OCI-LY1 (cell line): ENCODE results near the gene TUBG1.
"Not testable (repeated sequence)": the region's sequence is repeated elsewhere in the genome, so short reads cannot be mapped to it uniquely, and the experiment has no call there.

ENCODE experiments used
- H2AFZ ChIP-seq: fragments of 200-600 bp; sonication (generic), shearing (Covaris generic); 2 replicates; pipeline ENCODE4 v1.6.0; 2014; ENCODE audit warnings: antibody characterized with exemption, mild to moderate bottlenecking, low read length
- H3F3A ChIP-seq: fragments of 200-600 bp; sonication (generic), shearing (Covaris generic); 2 replicates; pipeline ENCODE4 v1.6.0; 2014; ENCODE audit warnings: mild to moderate bottlenecking, antibody characterized with exemption, low read length, moderate library complexity; ENCODE audit not compliant: insufficient read depth
- H3K27ac ChIP-seq: fragments of 200-600 bp; sonication (generic); 2 replicates; pipeline ENCODE4 v1.5.1; 2014; ENCODE audit warnings: low read length, mixed run types, mild to moderate bottlenecking, low read depth; ENCODE audit not compliant: poor library complexity, severe bottlenecking
- H3K27me3 ChIP-seq: fragments of 200-600 bp; sonication (generic); 2 replicates; pipeline ENCODE4 v1.6.0; 2014; ENCODE audit warnings: antibody characterized with exemption, mild to moderate bottlenecking, low read length, moderate library complexity; ENCODE audit not compliant: insufficient read depth
- H3K36me3 ChIP-seq: fragments of 200-600 bp; sonication (generic); 2 replicates; pipeline ENCODE4 v1.6.1; 2014; ENCODE audit warnings: mild to moderate bottlenecking, antibody characterized with exemption, low read length, moderate library complexity, mixed read lengths; ENCODE audit not compliant: insufficient read depth
- H3K4me1 ChIP-seq: fragments of 200-600 bp; sonication (generic); 2 replicates; pipeline ENCODE4 v1.5.1; 2014; ENCODE audit warnings: mild to moderate bottlenecking, low read length, moderate library complexity; ENCODE audit not compliant: insufficient read depth, severe bottlenecking
- H3K4me2 ChIP-seq: fragments of 200-600 bp; sonication (generic), shearing (Covaris generic); 2 replicates; pipeline ENCODE4 v1.6.1; 2014; ENCODE audit warnings: low read length
- H3K4me3 ChIP-seq: fragments of 200-600 bp; sonication (generic); 2 replicates; pipeline ENCODE4 v1.5.1; 2014; ENCODE audit warnings: low read length, low read depth, mild to moderate bottlenecking, mixed read lengths; ENCODE audit not compliant: poor library complexity, severe bottlenecking
- H3K79me2 ChIP-seq: fragments of 200-600 bp; shearing (Covaris generic); 2 replicates; pipeline ENCODE4 v1.6.1; 2016; ENCODE audit warnings: mixed run types, low read length, mixed read lengths; ENCODE audit not compliant: insufficient read depth
- H3K9ac ChIP-seq: fragments of 200-600 bp; sonication (generic), shearing (Covaris generic); 2 replicates; pipeline ENCODE4 v1.6.1; 2014; ENCODE audit warnings: mild to moderate bottlenecking, low read length, mixed read lengths
- H3K9me2 ChIP-seq: fragments of 200-600 bp; sonication (generic), shearing (Covaris generic); 2 replicates; pipeline ENCODE4 v1.6.1; 2014; ENCODE audit warnings: low read depth, mild to moderate bottlenecking, low read length, mixed read lengths
- H3K9me3 ChIP-seq: fragments of 200-600 bp; shearing (Covaris generic); 2 replicates; pipeline ENCODE4 v1.6.1; 2014; ENCODE audit warnings: low read length, mixed read lengths
- H4K20me1 ChIP-seq: fragments of 200-600 bp; sonication (generic), shearing (Covaris generic); 2 replicates; pipeline ENCODE4 v1.6.0; 2016; ENCODE audit warnings: mild to moderate bottlenecking, low read length; ENCODE audit not compliant: insufficient read depth
- EZH2 ChIP-seq: fragments of 200-600 bp; sonication (generic), shearing (Covaris generic); IDR thresholded peaks from 2 replicates; pipeline ENCODE4 v1.8.0; 2017; ENCODE audit warnings: borderline replicate concordance, mixed run types, mild to moderate bottlenecking, antibody characterized with exemption, low read length, moderate library complexity, mixed read lengths
- TF ChIP-seq, protein P1 (sequence below): fragments of 200-600 bp; sonication (generic), shearing (Covaris generic); IDR thresholded peaks from 2 replicates; pipeline ENCODE4 v1.5.1; 2017; ENCODE audit warnings: mild to moderate bottlenecking, antibody characterized with exemption, low read length, moderate library complexity, mixed read lengths

The TUBG1 gene

DNA sequence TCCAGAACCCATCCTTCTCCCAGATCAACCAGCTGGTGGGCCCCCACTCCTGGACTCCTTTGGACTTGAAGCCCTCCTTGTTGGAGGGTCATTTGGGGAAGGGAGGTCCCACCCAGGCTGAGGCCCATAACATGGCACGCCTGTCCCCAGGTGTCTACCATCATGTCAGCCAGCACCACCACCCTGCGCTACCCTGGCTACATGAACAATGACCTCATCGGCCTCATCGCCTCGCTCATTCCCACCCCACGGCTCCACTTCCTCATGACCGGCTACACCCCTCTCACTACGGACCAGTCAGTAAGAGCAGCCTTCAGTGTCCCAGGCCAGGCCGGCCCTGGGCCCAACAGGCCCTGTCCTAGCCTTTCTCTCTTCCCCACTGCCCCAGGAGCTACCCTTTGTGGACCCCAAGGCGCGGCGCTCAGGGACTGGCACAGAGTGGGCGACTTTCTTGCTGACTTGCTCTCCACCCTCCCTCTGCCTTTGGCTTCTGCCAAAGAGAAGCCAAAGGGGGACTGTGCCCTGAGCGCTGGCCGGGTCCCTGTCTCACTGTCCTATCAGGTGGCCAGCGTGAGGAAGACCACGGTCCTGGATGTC is 4.3 kb downstream of the TUBG1 start:
- Histone ChIP-seq H3K27ac (no peak overlapping the region), H3K36me3 (peaks cover 45% of the 10 kb centered on the region)

DNA sequence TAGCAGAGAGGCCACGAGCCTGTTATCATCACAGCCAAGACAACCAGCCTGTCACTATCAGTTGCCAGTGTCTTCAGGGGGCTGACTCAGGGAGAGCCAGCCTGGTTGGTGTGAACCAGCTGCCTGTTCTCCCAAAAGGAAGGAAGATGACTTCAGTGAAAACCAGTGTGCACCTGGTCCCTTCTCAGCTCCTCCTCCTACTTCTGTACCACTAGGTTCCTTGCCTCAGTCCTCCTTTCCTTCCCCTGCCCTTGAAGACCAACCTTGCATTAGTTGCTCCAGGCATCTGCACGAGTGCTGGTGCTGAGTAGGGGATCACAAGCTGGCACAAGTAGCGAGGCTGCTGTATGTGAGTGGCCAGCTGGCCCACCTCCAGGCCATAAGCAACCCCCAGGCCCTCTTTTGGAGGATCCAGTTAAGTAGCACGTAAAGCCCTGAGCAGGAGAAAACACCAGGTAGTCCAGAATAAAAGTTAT is 8.5 kb downstream of the TUBG1 start:
- Histone ChIP-seq H3K79me2 (no peaks in the 10 kb centered on the region), H3K27ac (peak overlapping the region; percentile 26), H3K4me1 (peaks cover 11% of the 10 kb centered on the region), H3K9ac (no peak overlapping the region), H3F3A (no peaks in the 10 kb centered on the region), H3K4me3 (no peak overlapping the region), H4K20me1 (no peaks in the 10 kb centered on the region), H3K36me3 (peaks cover 30% of the 10 kb centered on the region), H2AFZ (no peak overlapping the region), H3K4me2 (no peak overlapping the region), H3K27me3 (no peaks in the 10 kb centered on the region), H3K9me3 (no peaks in the 10 kb centered on the region), H3K9me2 (no peaks in the 10 kb centered on the region)
- TF ChIP-seq, protein P1, sequence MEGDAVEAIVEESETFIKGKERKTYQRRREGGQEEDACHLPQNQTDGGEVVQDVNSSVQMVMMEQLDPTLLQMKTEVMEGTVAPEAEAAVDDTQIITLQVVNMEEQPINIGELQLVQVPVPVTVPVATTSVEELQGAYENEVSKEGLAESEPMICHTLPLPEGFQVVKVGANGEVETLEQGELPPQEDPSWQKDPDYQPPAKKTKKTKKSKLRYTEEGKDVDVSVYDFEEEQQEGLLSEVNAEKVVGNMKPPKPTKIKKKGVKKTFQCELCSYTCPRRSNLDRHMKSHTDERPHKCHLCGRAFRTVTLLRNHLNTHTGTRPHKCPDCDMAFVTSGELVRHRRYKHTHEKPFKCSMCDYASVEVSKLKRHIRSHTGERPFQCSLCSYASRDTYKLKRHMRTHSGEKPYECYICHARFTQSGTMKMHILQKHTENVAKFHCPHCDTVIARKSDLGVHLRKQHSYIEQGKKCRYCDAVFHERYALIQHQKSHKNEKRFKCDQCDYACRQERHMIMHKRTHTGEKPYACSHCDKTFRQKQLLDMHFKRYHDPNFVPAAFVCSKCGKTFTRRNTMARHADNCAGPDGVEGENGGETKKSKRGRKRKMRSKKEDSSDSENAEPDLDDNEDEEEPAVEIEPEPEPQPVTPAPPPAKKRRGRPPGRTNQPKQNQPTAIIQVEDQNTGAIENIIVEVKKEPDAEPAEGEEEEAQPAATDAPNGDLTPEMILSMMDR, result no peak
- TF ChIP-seq EZH2, result no peak

More for the DNA sequence above, 4.3 kb downstream of the TUBG1 start:
- no peak overlapping the region for H3K9ac ChIP-seq
- peaks cover 5% of the 10 kb centered on the region for H3K79me2 ChIP-seq
- no peaks in the 10 kb centered on the region for H3K9me2 ChIP-seq
- H3K4me2 ChIP-seq, result no peak overlapping the region
- peaks cover 12% of the 10 kb centered on the region for H3K4me1 ChIP-seq
- H4K20me1 ChIP-seq, result no peaks in the 10 kb centered on the region
- no peak overlapping the region for H3K4me3 ChIP-seq
- H2AFZ ChIP-seq, result no peak overlapping the region
- no peaks in the 10 kb centered on the region for H3F3A ChIP-seq
- H3K9me3 ChIP-seq, result no peaks in the 10 kb centered on the region
- no peaks in the 10 kb centered on the region for H3K27me3 ChIP-seq
- no peak for TF ChIP-seq EZH2
- TF ChIP-seq, protein P1, result no peak

DNA sequence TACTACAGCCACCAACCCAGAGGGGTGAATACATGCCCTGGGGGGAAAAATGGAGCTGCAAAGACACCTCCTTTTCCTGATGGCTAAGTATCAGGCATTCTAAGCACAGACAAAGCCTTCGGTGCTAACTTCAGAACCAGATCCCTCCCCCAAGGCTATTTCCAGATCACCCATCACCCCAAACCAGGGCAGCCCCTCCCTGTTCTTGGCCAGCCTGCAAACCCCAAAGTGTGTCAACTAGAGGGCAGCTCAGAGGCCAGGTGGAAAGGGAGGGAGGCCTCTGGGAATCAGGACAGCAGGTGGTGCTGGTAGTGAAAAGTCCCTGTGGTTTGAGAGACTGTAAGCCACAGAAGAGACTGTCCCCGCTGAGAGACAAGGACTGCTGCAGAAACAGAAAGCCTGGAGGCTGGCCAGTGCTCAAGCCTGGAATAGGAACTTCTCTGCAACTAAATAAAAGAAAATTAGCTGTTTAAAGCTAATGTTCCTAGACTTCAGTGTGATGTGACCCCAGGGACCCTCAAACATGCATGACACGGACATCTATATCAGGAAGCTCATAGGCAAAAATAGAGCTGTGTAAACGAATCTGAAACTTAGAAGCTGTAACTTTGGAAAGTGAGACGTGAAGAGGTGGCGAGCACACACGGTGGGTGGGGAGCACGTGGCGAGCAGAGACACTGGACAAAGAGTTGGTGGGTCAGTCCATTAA is 9.1 kb downstream of the TUBG1 start:
- TF ChIP-seq, protein P1, result peak; percentile 14; the same call in 1 of the 2 replicates
- TF ChIP-seq EZH2, result no peak
- no peak overlapping the region for H2AFZ ChIP-seq
- H3K27ac ChIP-seq, result peak overlapping the region; percentile 26
- H3K36me3 ChIP-seq, result peaks cover 24% of the 10 kb centered on the region
- no peaks in the 10 kb centered on the region for H3K9me3 ChIP-seq
- no peaks in the 10 kb centered on the region for H3F3A ChIP-seq
- H3K27me3 ChIP-seq, result no peaks in the 10 kb centered on the region
- no peak overlapping the region for H3K9ac ChIP-seq
- no peak overlapping the region for H3K4me3 ChIP-seq
- H3K4me2 ChIP-seq, result no peak overlapping the region
- no peaks in the 10 kb centered on the region for H3K9me2 ChIP-seq
- H4K20me1 ChIP-seq, result no peaks in the 10 kb centered on the region
- no peaks in the 10 kb centered on the region for H3K79me2 ChIP-seq
- H3K4me1 ChIP-seq, result peaks cover 11% of the 10 kb centered on the region

DNA sequence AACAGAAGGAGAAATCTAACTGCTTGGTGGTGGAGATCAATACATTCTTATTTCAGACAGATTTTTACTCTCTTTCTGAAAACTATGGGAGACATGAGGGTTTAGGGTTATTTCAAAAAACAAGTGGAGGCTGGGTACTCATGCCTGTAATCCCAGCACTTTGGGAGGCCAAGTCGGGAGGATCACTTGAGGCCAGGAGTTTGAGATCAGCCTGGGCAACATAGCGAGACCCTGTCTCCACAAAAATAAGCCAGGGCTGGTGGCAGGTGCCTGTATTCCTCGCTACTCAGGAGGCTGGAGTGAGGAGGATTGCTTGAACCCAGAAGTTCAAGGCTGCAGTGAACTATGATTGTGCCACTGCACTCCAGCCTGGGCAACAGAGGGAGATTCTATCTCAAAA is 12.5 kb downstream of the TUBG1 start:
- not testable (repeated sequence) for H2AFZ ChIP-seq, H3K9ac ChIP-seq, H4K20me1 ChIP-seq, H3K4me3 ChIP-seq, H3K27ac ChIP-seq, H3K4me2 ChIP-seq, H3K9me3 ChIP-seq, H3K9me2 ChIP-seq, H3K36me3 ChIP-seq, H3K79me2 ChIP-seq, H3F3A ChIP-seq, H3K27me3 ChIP-seq
- H3K4me1 ChIP-seq, result peaks cover 11% of the 10 kb centered on the region
